ENCODE data around the gene TM9SF4. TPM values are rescaled to one million over a fixed set of nuclear protein-coding genes. Genes with fewer than 3 reads are reported as not detected.

TM9SF4 gene
- total RNA-seq, 4 donors from 2014 or later, result 18.0 to 22.9 (median 21.0) TPM

DNA sequence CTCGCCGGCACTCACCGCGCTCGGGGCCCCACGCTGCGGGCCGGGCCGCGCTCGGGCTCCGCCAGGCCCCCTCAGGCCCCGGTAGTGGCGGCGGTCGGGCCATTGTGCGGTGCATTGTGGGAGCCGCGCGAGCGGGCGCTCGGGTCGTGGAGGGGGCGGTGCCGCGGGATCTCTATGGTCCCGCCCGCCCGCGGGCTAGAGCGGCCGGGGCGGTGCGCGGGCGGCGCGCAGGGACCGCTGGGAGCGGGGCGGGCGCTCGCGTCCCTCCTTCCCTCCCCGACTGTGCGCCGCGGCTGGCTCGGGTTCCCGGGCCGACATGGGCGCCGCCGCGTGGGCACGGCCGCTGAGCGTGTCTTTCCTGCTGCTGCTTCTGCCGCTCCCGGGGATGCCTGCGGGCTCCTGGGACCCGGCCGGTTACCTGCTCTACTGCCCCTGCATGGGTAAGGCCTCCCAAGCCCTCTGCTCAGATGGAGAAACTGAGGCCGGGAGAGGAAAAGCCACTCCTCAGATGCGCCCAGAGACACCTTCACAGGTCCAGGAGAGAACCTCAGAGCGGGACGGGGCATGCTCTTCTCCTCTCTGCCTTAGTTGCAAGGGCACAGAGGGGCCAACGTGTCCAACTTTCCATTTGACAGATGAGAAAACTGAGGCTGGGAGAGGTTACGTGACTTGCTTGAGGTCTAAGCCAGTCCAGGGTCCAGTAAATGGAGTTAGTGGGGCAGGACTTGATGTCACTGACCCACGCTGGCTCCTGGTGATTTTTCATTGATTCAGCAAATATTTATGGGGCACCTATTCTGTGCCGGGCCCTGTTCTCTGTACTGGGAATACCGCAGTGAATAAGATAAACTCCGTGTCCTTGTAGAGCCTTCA, 98.3 kb downstream of the TM9SF4 start, which contains the start of the genes PLAGL2 and POFUT1:
PLAGL2 (minus strand) TSS at position 118 of the 873 bp plus-strand sequence. CDS start 5,565 bp downstream, outside the sequence.
POFUT1 (plus strand) TSS at position 255 of the 873 bp plus-strand sequence; CDS start at position 317, 62 bp downstream.
- Histone ChIP-seq H3K27ac (peak within 1 kb of the TSS; percentile 89 to 97 (median 94)), H3K4me3 (peak within 1 kb of the TSS; percentile 76 to 97 (median 96)), H3K36me3 (no peaks in the 10 kb centered on the region), H3K9me3 (no peaks in the 10 kb centered on the region), H3K4me1 (peaks cover 48 to 69% of the 10 kb centered on the region in 2 donors), H3K27me3 (no peaks in the 10 kb centered on the region)
- peak; percentile 54 to 79 for ATAC-seq
- in situ Hi-C loops (cut with MboI; ENCODE audit: low sequenced_read_pairs in 4 of 4), result loop anchor here in 1 of 4 donors (10.0 kb wide), 1 partner anchor 93 kb away; no protein-coding TSS in a partner anchor
- intact Hi-C loops (cut with DNase I; ENCODE audit: low total_unique reads), result loop anchor here (1.0 to 10.0 kb wide), 5 partner anchors 51 to 693 kb away; partner anchors contain the start of genes ASXL1, HM13, KIF3B and TM9SF4
- TF ChIP-seq, protein P1, sequence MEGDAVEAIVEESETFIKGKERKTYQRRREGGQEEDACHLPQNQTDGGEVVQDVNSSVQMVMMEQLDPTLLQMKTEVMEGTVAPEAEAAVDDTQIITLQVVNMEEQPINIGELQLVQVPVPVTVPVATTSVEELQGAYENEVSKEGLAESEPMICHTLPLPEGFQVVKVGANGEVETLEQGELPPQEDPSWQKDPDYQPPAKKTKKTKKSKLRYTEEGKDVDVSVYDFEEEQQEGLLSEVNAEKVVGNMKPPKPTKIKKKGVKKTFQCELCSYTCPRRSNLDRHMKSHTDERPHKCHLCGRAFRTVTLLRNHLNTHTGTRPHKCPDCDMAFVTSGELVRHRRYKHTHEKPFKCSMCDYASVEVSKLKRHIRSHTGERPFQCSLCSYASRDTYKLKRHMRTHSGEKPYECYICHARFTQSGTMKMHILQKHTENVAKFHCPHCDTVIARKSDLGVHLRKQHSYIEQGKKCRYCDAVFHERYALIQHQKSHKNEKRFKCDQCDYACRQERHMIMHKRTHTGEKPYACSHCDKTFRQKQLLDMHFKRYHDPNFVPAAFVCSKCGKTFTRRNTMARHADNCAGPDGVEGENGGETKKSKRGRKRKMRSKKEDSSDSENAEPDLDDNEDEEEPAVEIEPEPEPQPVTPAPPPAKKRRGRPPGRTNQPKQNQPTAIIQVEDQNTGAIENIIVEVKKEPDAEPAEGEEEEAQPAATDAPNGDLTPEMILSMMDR (IDR thresholded peaks at IDR 0.05 in 4 of 5, conservative IDR thresholded peaks at IDR 0.05 in 1 of 5), result peak in 4 of 5 experiments; percentile 11 to 34 (median 23)
- peak; percentile 90 to 94 for TF ChIP-seq POLR2A (IDR thresholded peaks at IDR 0.05)
- DNase-seq, result peak; percentile 76 to 84

DNA sequence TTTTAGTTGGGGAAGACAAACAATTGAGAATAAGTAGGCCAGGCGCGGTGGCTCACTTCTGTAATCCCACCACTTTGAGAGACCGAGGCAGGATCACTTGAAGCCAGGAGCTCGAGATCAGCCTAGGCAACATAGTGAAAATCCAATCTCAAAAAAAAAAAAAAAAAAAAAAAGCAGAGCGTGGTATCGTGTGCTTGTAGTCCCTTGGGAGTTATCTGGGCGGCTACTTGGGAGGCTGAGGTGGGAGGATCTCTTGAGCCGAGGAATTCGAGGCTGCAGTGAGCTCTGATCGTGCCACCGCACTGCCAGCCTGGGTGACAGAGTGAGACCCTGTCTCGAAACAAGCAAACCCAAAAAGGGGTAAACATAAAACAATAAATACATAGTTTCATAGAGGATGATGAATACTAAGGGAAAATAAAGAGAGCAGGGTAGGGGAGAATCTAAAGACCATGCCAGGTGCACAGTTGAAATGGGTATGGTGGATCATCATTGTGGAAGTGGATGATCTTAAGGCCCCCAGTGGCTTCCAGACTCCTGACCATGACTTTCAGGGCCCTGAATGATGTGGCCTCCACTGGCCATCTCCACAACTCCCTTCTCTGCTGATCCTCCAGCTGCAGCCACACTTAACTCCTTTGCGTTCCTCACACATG, 99.1 kb downstream of the TM9SF4 start:
- Histone ChIP-seq H3K4me3 (peak overlapping the region; percentile 76 to 97 (median 96)), H3K27ac (peak overlapping the region; percentile 89 to 97 (median 94)), H3K36me3 (no peaks in the 10 kb centered on the region), H3K4me1 (peaks cover 41 to 62% of the 10 kb centered on the region in 2 donors), H3K27me3 (no peaks in the 10 kb centered on the region), H3K9me3 (no peaks in the 10 kb centered on the region)
- in situ Hi-C loops (cut with MboI; ENCODE audit: low sequenced_read_pairs in 4 of 4) (loop anchor here in 1 of 4 donors (10.0 kb wide), 1 partner anchor 94 kb away; no protein-coding TSS in a partner anchor), intact Hi-C loops (cut with DNase I; ENCODE audit: low total_unique reads) (loop anchor here (5.0 to 10.0 kb wide), 3 partner anchors 51 to 694 kb away; partner anchors contain the start of genes HM13 and KIF3B)
- no peak for ATAC-seq
- TF ChIP-seq POLR2A (IDR thresholded peaks at IDR 0.05), result no peak
- TF ChIP-seq, protein P1 (IDR thresholded peaks at IDR 0.05 in 4 of 5, conservative IDR thresholded peaks at IDR 0.05 in 1 of 5), result no peak
- DNase-seq, result no peak

DNA sequence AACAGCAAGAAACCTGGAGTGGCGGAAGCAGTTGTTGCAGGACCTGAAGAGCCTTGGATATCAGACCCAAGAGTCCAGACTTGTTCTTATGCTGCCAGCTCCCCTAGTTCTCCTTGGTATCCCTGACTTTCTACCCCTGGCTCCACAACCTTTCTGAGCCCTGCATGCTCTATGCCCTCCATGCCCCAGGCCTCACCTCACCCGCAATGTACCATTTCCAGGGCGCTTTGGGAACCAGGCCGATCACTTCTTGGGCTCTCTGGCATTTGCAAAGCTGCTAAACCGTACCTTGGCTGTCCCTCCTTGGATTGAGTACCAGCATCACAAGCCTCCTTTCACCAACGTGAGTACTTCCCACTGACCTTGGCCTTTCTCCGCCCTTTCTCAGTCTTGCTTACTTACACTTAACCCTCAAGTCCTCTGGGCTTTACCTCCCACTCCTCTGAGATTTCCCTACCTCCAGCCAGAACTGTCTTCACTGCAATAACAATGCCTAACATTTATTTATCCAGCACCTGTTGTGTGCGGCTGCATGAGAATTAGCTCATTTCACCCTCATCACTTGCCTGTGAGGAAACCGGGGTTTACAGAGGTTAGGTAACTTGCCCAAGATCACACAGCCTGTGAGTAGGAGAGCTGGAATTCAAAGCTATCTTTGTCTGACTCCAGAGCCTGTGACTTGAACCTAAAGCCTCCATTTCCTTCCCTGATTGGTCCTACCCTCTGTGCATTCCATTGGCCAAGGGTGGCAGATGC, 100.5 kb downstream of the TM9SF4 start:
- DNase-seq (no peak), ATAC-seq (no peak)
- Histone ChIP-seq H3K4me1 (peaks cover 27 to 48% of the 10 kb centered on the region in 2 donors), H3K27ac (peak overlapping the region; percentile 89 to 97 (median 94)), H3K9me3 (no peaks in the 10 kb centered on the region), H3K4me3 (no peak overlapping the region), H3K27me3 (no peaks in the 10 kb centered on the region), H3K36me3 (peaks cover 0 to 2% of the 10 kb centered on the region in 2 donors)
- intact Hi-C loops (cut with DNase I; ENCODE audit: low total_unique reads), result loop anchor here (5.0 to 10.0 kb wide), 3 partner anchors 53 to 695 kb away; partner anchors contain the start of genes HM13 and KIF3B
- TF ChIP-seq, protein P1 (IDR thresholded peaks at IDR 0.05 in 4 of 5, conservative IDR thresholded peaks at IDR 0.05 in 1 of 5), result no peak
- TF ChIP-seq POLR2A (IDR thresholded peaks at IDR 0.05), result no peak
- in situ Hi-C loops (cut with MboI; ENCODE audit: low sequenced_read_pairs in 4 of 4), result loop anchor here in 1 of 4 donors (10.0 kb wide), 1 partner anchor 95 kb away; no protein-coding TSS in a partner anchor

DNA sequence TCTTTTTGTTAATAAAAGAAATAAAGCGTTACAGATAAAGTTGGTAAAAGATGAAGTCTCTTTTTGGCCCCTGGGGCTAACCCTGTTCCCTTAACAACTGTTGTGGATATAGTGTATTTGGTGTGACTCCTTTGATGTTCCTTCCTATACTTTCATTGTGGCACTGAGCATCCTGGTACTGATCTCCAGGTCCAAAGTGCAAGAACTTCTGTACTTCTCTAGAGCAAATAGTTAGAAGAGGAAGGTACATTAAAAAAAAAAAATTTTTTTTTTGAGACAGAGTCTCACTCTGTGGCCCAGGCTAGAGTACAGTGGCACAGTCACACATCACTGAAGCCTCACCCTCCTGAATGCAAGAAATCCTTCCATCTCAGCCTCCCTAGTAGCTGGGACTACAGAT, 104.4 kb downstream of the TM9SF4 start:
- ATAC-seq (no peak), DNase-seq (no peak)
- Histone ChIP-seq H3K9me3 (no peaks in the 10 kb centered on the region), H3K27ac (no peak overlapping the region), H3K36me3 (peaks cover 0 to 40% of the 10 kb centered on the region in 2 donors), H3K4me3 (no peak overlapping the region), H3K27me3 (no peaks in the 10 kb centered on the region), H3K4me1 (peaks cover 2 to 20% of the 10 kb centered on the region in 2 donors)
- TF ChIP-seq, protein P1 (IDR thresholded peaks at IDR 0.05 in 4 of 5, conservative IDR thresholded peaks at IDR 0.05 in 1 of 5), result no peak
- no peak for TF ChIP-seq POLR2A (IDR thresholded peaks at IDR 0.05)
- intact Hi-C loops (cut with DNase I; ENCODE audit: low total_unique reads) (no loop called here), in situ Hi-C loops (cut with MboI; ENCODE audit: low sequenced_read_pairs in 4 of 4) (no loop called here)
